ENCODE measurements around the gene ZNF136. TPM values are rescaled to one million over a fixed set of nuclear protein-coding genes. Genes with fewer than 3 reads are reported as not detected.

Gene ZNF136
- total RNA-seq, 1 experiment from 2014 or later, result 4.3 TPM

- TF ChIP-seq, protein P1, sequence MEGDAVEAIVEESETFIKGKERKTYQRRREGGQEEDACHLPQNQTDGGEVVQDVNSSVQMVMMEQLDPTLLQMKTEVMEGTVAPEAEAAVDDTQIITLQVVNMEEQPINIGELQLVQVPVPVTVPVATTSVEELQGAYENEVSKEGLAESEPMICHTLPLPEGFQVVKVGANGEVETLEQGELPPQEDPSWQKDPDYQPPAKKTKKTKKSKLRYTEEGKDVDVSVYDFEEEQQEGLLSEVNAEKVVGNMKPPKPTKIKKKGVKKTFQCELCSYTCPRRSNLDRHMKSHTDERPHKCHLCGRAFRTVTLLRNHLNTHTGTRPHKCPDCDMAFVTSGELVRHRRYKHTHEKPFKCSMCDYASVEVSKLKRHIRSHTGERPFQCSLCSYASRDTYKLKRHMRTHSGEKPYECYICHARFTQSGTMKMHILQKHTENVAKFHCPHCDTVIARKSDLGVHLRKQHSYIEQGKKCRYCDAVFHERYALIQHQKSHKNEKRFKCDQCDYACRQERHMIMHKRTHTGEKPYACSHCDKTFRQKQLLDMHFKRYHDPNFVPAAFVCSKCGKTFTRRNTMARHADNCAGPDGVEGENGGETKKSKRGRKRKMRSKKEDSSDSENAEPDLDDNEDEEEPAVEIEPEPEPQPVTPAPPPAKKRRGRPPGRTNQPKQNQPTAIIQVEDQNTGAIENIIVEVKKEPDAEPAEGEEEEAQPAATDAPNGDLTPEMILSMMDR (IDR thresholded peaks at IDR 0.05; ENCODE audit: unreplicated experiment), result no peak
- CTCF ChIA-PET, result no interaction called here
- Mint-ChIP-seq H3K36me3 (ENCODE audit: insufficient read depth, unreplicated experiment) (no peaks in the 10 kb centered on the region), H3K4me3 (ENCODE audit: low read depth, unreplicated experiment) (no peak overlapping the region), H3K9me3 (ENCODE audit: low read depth, unreplicated experiment) (peaks cover 5% of the 10 kb centered on the region), H3K27me3 (ENCODE audit: unreplicated experiment) (no peaks in the 10 kb centered on the region), H3K4me1 (ENCODE audit: low read depth, unreplicated experiment) (no peaks in the 10 kb centered on the region), H3K27ac (ENCODE audit: unreplicated experiment) (no peak overlapping the region)
- intact Hi-C loops (cut with micrococcal nuclease; ENCODE audit: unreplicated experiment), result no loop called here
- no TSS peak for BruUV-seq (replicated peaks)
- DNase-seq, result no peak
Observed at GRCh38 chr19:12208221-12208620, 45.3 kb downstream of the ZNF136 start.

DNA sequence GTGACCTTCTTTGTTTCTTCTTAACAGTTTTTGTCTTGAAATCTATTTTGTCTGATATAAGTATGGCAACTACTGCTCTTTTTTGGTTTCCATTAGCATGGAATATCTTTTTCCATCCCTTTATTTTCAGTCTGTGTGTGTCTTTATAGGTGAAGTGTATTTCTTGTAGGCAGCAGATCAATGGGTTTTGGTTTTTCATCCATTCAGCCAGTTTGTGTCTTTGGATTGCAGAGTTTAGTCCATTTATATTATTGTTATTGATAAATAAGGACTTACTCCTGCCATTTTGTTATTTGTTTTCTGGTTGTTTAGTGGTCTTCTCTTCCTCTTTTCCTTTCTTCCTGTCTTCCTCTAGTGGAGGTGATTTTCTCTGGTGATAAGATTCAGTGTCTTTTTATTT lies 54.4 kb downstream of the ZNF136 start:
- no TSS peak for BruUV-seq (replicated peaks)

GRCh38 chr19:12222980-12223630 lies 60.2 kb downstream of the ZNF136 start:
- BruUV-seq (replicated peaks), result no TSS peak
- Mint-ChIP-seq H3K36me3 (ENCODE audit: insufficient read depth, unreplicated experiment) (no peaks in the 10 kb centered on the region), H3K27me3 (ENCODE audit: unreplicated experiment) (no peaks in the 10 kb centered on the region), H3K4me1 (ENCODE audit: low read depth, unreplicated experiment) (no peaks in the 10 kb centered on the region), H3K9me3 (ENCODE audit: low read depth, unreplicated experiment) (peaks cover 3% of the 10 kb centered on the region), H3K4me3 (ENCODE audit: low read depth, unreplicated experiment) (no peak overlapping the region), H3K27ac (ENCODE audit: unreplicated experiment) (no peak overlapping the region)
- no peak for DNase-seq
- intact Hi-C loops (cut with micrococcal nuclease; ENCODE audit: unreplicated experiment), result no loop called here
- CTCF ChIA-PET, result no interaction called here
- TF ChIP-seq, protein P1 (IDR thresholded peaks at IDR 0.05; ENCODE audit: unreplicated experiment), result no peak

More for the DNA sequence above, 54.4 kb downstream of the ZNF136 start:
- no peak overlapping the region for H3K4me3 Mint-ChIP-seq (ENCODE audit: low read depth, unreplicated experiment)
- H3K9me3 Mint-ChIP-seq (ENCODE audit: low read depth, unreplicated experiment), result peaks cover 12% of the 10 kb centered on the region
- CTCF ChIA-PET, result no interaction called here
- DNase-seq, result no peak
- TF ChIP-seq, protein P1 (IDR thresholded peaks at IDR 0.05; ENCODE audit: unreplicated experiment), result no peak
- H3K27me3 Mint-ChIP-seq (ENCODE audit: unreplicated experiment), result no peaks in the 10 kb centered on the region
- no peak overlapping the region for H3K27ac Mint-ChIP-seq (ENCODE audit: unreplicated experiment)
- intact Hi-C loops (cut with micrococcal nuclease; ENCODE audit: unreplicated experiment), result no loop called here
- no peaks in the 10 kb centered on the region for H3K4me1 Mint-ChIP-seq (ENCODE audit: low read depth, unreplicated experiment)
- H3K36me3 Mint-ChIP-seq (ENCODE audit: insufficient read depth, unreplicated experiment), result no peaks in the 10 kb centered on the region

GRCh38 chr19:12224676-12225075 lies 61.8 kb downstream of the ZNF136 start:
- H3K27ac Mint-ChIP-seq (ENCODE audit: unreplicated experiment), result no peak overlapping the region
- TF ChIP-seq, protein P1 (IDR thresholded peaks at IDR 0.05; ENCODE audit: unreplicated experiment), result no peak
- H3K4me1 Mint-ChIP-seq (ENCODE audit: low read depth, unreplicated experiment), result no peaks in the 10 kb centered on the region
- intact Hi-C loops (cut with micrococcal nuclease; ENCODE audit: unreplicated experiment), result no loop called here
- H3K4me3 Mint-ChIP-seq (ENCODE audit: low read depth, unreplicated experiment), result no peak overlapping the region
- no peaks in the 10 kb centered on the region for H3K27me3 Mint-ChIP-seq (ENCODE audit: unreplicated experiment)
- DNase-seq, result no peak
- peaks cover 5% of the 10 kb centered on the region for H3K9me3 Mint-ChIP-seq (ENCODE audit: low read depth, unreplicated experiment)
- no TSS peak for BruUV-seq (replicated peaks)
- H3K36me3 Mint-ChIP-seq (ENCODE audit: insufficient read depth, unreplicated experiment), result no peaks in the 10 kb centered on the region
- CTCF ChIA-PET, result no interaction called here

Measured in Calu3 (cell line).